Fibroblast of the aortic adventitia (primary cell): ENCODE measurements around the gene FAM193B. TPM values are rescaled to one million over a fixed set of nuclear protein-coding genes. Genes with fewer than 3 reads are reported as not detected.

ENCODE experiments used
- DNase-seq: peaks from one replicate; pipeline ENCODE4 v3.0.0-alpha.2; 2010; ENCODE audit warnings: low read depth
- H3K4me3 ChIP-seq: 2 replicates; pipeline ENCODE4 v1.5.1; 2011; ENCODE audit warnings: low read depth, mild to moderate bottlenecking, control low read depth, low read length, moderate library complexity
- total RNA-seq: library from RNA; depleted of rRNA; stranded (reverse); fragments of >200 nt; gene quantifications from 2 replicates; pipeline ENCODE4 v1.2.3, GENCODE V29; 2012; ENCODE audit warnings: low replicate concordance
- TF ChIP-seq, protein P1 (sequence below): IDR thresholded peaks from 2 replicates; pipeline ENCODE4 v1.5.1; 2011; ENCODE audit warnings: mild to moderate bottlenecking, low read length, control low read depth, inconsistent platforms; ENCODE audit not compliant: insufficient read depth

Gene FAM193B
- total RNA-seq, 1 donor = 20.2 TPM

DNA sequence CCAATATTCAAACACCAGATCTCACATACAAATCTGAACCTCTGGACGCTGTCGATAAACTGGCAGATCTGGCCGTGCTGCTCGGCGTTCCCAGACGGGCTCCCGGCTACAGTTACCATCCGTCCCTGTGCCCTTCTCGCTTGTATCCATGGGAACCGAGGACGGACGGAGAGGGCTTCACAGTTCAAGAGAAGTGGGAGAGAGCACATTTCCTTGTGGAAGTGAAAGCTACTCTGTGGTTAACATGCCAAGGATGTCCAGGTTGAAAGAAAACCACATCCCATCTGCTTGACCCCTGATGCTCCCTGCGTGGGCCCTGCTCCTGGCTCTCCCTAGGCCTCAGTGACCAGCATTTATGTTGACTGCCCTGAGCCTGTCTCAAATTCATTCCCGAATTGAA is 74.6 kb downstream of the FAM193B start:
- TF ChIP-seq, protein P1, sequence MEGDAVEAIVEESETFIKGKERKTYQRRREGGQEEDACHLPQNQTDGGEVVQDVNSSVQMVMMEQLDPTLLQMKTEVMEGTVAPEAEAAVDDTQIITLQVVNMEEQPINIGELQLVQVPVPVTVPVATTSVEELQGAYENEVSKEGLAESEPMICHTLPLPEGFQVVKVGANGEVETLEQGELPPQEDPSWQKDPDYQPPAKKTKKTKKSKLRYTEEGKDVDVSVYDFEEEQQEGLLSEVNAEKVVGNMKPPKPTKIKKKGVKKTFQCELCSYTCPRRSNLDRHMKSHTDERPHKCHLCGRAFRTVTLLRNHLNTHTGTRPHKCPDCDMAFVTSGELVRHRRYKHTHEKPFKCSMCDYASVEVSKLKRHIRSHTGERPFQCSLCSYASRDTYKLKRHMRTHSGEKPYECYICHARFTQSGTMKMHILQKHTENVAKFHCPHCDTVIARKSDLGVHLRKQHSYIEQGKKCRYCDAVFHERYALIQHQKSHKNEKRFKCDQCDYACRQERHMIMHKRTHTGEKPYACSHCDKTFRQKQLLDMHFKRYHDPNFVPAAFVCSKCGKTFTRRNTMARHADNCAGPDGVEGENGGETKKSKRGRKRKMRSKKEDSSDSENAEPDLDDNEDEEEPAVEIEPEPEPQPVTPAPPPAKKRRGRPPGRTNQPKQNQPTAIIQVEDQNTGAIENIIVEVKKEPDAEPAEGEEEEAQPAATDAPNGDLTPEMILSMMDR = no peak
- no peak overlapping the region for H3K4me3 ChIP-seq
- peak; percentile 53 for DNase-seq

DNA sequence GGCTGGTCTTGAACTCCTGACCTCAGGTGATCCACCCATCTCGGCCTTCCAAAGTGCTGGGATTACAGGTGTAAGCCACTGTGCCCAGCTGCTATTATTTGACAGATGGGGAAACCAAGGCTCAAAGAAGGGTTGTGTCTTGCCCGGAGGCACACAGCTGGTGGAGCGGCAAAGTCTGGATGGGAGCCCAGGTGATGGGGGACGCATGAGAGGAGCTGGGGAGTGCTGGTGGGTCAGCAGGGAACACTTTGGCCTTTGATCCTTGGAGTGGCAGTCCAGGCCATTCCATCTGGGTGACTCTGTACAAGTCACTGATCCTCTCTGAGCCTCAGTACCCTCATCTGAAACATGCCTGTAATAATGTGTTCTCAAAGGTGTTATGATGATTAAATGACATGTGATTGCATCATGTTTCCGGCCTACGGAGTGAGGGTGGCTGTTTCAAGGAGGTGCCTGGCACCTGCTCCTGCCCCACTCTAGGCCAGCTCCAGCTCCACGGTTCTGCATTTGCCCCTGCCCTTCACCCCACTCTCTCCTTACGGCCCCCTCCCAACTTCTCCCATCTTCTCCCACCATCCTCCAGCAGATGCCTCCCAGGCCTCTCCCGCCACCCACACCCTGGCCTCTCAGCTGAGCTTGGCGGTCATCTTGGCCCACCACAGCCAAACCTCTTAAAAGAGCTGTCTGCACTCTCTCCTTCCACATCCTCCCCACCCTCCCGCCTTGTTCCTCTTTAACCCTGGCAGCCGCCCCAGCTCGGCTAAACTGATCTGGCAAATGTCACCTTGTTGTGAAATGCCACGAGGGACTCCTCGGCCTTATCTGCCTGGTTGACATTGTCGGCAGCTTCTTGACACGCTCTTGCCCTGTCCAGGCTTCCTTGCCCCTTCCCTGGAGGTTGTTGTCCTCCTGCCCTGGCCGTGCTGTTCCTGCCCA is 75.4 kb downstream of the FAM193B start:
- H3K4me3 ChIP-seq = no peak overlapping the region
- TF ChIP-seq, protein P1 = no peak
- peak; percentile 91 for DNase-seq

DNA sequence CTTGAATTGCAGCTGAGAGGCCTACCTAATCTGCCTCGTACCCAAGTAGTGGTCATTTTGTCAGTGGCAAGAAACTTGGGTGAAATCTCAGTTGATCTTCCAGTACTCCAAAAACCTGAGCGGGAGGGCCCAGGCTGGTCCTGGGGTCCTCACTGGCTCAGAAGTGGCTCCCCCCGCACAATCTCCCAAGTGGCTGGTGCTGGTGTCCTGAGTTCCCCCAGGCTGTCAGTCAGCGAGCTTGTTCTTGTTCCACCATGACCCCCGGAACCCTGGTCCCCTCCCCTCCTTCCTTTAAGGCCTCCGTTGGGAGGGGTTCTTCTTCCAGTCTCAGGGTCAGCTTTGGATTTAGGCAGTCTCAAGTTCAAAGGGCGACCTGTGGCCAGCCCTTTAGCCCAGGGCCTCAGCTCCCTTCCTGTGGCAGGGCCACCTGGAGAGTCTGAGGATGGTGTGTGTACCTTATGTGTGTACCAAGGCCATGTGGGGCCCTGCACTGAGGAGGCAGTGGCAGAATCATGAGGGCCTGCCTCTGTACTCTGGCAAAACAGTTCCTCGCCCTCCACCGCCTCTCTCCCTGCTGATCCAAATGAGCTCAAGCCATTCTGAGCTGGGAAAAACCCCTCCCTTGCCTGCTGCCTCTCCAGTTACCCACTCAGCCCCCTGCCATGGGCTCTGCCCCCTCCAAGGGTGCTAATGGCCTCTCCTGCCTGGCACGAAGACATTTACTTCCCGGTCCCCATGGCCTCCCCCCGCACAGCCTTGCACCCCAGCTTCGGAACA is 76.5 kb downstream of the FAM193B start:
- TF ChIP-seq, protein P1 = no peak
- no peak for DNase-seq
- no peak overlapping the region for H3K4me3 ChIP-seq

DNA sequence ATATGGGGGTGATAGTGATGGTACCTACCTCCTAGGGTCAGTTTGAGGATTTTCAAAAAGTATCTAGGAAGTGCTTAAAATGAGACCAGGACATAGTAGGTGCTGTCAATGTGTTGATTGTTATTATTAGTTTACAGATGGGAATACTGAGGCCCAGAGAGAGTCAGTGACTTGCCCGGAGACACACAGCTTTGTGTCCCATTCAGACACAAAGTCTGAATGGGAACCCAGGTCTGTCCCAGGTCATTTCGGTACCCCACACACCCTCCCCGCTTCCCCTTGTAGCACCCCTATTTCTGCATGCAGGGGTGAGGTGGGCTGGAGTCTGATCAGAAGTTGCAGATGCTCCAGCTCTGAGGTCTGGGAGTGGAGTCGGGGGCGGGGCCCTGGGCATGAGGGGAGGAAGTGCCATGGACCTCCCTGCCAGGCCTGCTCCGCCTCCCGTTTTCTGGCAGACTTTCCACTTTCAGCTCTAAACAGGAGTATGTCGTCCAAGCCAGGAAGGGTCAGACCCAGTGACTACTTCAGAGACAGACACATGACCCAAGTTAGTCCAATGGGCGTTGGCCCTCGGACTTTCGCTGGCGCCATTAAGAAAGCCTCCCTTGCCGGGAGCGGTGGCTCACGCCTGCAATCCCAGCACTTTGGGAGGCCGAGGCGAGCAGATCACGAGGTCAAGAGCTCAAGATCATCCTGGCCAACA is 77.7 kb downstream of the FAM193B start:
- peak; percentile 95 for DNase-seq
- TF ChIP-seq, protein P1 = no peak
- H3K4me3 ChIP-seq = no peak overlapping the region

DNA sequence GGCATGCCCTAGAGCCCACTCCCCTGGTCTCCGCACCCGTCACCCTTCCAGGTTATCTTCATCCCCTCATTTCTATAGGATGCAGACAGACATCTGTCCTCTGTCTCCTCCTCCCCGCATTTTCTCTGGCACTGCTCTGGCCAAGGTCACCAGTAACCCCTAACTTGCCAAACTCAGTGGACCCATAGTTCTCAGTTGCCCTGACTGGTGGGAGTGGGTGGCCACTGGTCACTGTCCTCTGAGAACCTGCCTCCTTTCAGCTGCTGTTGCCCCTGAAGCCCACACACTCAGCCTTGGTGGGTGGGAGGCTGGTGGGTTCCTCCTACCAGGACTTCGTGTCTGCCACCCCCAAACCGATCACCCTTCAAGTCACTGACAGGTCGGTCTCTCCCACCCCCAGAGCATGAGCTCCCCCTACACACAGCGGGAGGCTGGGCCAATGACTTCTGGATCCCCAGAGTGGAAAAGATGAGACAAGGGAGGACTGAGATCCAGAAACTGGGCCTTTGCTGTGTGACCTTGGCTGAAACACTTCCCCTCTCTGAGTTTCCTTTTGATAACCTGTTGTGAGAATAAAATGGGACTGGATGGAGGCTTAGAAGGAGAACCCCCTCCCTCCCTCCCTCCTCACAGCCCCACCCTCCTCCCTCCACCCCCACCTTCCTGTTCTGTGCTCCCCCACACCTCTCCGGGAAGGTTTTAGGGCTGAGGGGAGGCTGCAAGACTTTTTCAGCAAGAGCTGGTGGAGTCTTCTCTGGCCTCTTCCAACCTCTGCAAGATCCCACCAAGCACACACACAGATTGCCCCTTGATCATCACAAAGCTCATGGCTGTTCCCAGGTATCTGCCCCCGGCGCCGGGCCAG is 78.6 kb downstream of the FAM193B start:
- DNase-seq = no peak
- TF ChIP-seq, protein P1 = no peak
- H3K4me3 ChIP-seq = no peak overlapping the region
